Measurements from ENCODE around the gene GMPR2.

DNA sequence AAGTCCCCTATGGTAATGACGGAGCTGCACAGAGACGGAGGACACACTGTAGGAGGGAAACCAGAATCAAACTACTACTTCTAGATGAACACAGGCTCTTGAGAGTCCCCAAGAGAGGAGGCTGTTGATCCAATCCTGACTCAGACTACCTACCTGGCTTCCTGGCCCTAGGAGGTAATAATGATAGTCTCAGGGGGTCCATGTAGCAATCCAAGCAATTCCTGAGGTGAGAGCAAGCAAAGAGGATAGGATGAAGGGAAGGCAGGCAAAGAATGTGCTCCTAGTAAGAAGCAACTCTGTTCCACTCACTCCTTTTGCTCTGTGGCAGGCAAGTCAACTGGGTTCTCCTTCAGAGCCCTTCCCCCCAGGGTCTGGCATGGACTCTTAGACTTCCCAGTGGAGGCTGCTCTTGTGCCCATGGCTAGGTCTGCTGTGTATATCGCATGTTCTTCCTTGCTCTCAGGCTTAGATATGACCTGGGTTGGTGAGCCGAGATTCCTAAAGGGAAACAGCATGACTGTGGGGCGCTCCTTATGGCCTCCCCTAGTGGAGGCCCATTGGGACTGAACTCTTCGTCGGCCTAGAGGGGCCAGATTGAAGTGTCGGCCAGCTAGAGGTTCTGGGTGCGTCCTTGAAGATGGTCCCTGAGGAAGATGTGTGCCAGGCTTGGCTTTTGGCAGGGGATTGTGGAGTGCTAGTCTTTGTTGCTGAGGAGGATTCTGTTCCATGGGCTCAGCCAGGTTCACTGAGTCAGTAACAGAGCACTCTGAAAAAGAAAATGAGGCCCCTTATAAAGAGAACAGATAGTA, 7.6 kb downstream of the GMPR2 start:
- TF ChIP-seq, protein P1, sequence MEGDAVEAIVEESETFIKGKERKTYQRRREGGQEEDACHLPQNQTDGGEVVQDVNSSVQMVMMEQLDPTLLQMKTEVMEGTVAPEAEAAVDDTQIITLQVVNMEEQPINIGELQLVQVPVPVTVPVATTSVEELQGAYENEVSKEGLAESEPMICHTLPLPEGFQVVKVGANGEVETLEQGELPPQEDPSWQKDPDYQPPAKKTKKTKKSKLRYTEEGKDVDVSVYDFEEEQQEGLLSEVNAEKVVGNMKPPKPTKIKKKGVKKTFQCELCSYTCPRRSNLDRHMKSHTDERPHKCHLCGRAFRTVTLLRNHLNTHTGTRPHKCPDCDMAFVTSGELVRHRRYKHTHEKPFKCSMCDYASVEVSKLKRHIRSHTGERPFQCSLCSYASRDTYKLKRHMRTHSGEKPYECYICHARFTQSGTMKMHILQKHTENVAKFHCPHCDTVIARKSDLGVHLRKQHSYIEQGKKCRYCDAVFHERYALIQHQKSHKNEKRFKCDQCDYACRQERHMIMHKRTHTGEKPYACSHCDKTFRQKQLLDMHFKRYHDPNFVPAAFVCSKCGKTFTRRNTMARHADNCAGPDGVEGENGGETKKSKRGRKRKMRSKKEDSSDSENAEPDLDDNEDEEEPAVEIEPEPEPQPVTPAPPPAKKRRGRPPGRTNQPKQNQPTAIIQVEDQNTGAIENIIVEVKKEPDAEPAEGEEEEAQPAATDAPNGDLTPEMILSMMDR (conservative IDR thresholded peaks at IDR 0.05; ENCODE audit: low read depth, low read length): no peak
- TF ChIP-seq EZH2 (IDR thresholded peaks at IDR 0.05; ENCODE audit: borderline replicate concordance, low read depth, low read length, poor library complexity, severe bottlenecking): no peak
